ENCODE results near the gene SELENOV.

Gene SELENOV

DNA sequence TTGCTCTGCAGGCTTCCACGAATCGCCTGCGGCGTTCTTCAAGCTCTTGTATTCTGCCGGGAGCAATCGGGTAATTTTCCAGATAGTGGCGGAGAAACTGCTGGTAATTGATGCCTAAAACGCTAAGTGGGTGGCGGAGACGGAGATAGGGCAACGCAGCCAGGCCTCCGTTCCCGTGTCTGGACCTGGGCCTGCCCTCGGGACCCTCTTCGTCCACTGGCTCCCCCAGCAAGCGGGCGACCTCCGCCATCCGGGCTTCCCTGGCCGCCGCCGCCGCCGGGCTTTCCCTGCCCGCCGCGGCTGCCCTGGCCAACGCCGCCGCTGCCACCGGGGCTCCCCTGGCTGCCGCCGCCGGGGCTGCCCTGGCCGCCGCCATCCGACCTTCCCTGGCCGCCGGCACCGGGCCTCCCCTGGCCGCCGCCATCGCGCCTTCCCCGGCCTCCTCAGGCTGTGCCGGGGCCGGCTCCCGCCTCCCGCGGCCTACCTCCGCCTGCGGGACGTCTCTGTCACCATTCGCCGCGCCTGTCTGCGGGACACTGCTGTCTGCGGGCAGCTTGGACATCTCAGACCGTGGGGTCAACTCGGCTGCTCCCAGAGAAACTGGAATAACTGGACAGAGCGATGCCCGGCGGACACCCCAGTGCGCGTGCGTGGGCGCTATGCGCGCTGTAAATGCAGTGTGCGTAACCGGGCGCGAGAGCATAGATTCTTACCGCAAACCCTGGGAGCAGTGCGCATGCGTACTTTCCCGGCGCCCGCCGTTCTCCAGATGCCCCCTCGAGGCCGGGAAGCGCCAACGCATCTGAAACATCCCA, 24.8 kb downstream of the SELENOV start, which contains the start of gene EID2:
Gene EID2 (minus strand): TSS at position 644 of the 815 bp plus-strand sequence. CDS start 82 bp downstream, at position 562.
- Histone ChIP-seq H3K36me3 (ENCODE audit: control insufficient read depth in 1 of 2, insufficient read depth in 2 of 2, low read length in 2 of 2) (no peaks in the 10 kb centered on the region), H3K23ac (ENCODE audit: low read length) (no peak within 1 kb of the TSS), H3K9me3 (ENCODE audit: insufficient read depth, low read depth, low read length) (no peaks in the 10 kb centered on the region), H3K79me2 (ENCODE audit: control insufficient read depth, insufficient read depth, low read length, poor library complexity) (peaks cover 2% of the 10 kb centered on the region), H3K9ac (ENCODE audit: low read length) (peak within 1 kb of the TSS; percentile 85), H2BK12ac (ENCODE audit: low read length) (no peak within 1 kb of the TSS), H3K14ac (ENCODE audit: low read length) (peak within 1 kb of the TSS; percentile 70), H4K8ac (ENCODE audit: low read depth, low read length) (peak within 1 kb of the TSS; percentile 74), H4K91ac (ENCODE audit: low read depth, low read length) (peak within 1 kb of the TSS; percentile 65), H3K27me3 (ENCODE audit: insufficient read depth, low read length) (no peaks in the 10 kb centered on the region), H2AFZ (ENCODE audit: insufficient read depth, low read length, poor library complexity) (peak within 1 kb of the TSS; percentile 4), H3K4ac (ENCODE audit: low read depth, low read length) (peak within 1 kb of the TSS; percentile 0), H2BK120ac (ENCODE audit: insufficient read depth, low read length, poor library complexity) (peak within 1 kb of the TSS; percentile 74), H3K4me3 (ENCODE audit: low read depth, low read length) (peak within 1 kb of the TSS; percentile 95), H4K12ac (ENCODE audit: low read depth, low read length) (peak within 1 kb of the TSS; percentile 17), H3K18ac (ENCODE audit: low read length) (peak within 1 kb of the TSS; percentile 64), H3K79me1 (ENCODE audit: low read length) (peaks cover 5% of the 10 kb centered on the region), H2AK5ac (ENCODE audit: low read length) (peak within 1 kb of the TSS; percentile 24), H3K4me2 (ENCODE audit: low read length) (peak within 1 kb of the TSS; percentile 96), H3K27ac (ENCODE audit: low read depth, low read length) (peak within 1 kb of the TSS; percentile 92), H2BK5ac (ENCODE audit: low read depth, low read length, poor library complexity) (peak within 1 kb of the TSS; percentile 66), H3K4me1 (ENCODE audit: control insufficient read depth in 1 of 2, insufficient read depth in 2 of 2, low read length in 2 of 2) (no peaks in the 10 kb centered on the region)
- no CpG with 5 or more reads among the region's 84 CpGs for WGBS (ENCODE audit: extremely low coverage, insufficient coverage, insufficient read length)
- peak; percentile 99 to 100 for DNase-seq

DNA sequence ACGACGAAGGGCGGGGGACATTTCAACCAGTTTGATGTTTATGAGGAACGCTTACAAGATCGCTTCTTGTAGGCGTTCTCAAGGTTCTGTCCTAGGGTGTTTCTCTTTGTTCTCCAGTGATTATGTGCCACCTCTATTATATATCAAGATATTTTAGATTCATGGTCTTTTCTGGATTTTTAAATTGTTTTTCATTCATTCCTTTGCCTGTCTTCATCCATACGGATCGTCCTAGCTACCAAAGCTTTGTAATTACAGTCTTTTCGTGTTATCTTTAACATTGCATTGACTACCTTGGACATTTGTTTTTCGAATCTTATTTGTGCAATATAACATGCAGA, 25.4 kb downstream of the SELENOV start:
- H3K4me2 ChIP-seq (ENCODE audit: low read length): no peak overlapping the region
- H3K23ac ChIP-seq (ENCODE audit: low read length): no peak overlapping the region
- H3K79me2 ChIP-seq (ENCODE audit: control insufficient read depth, insufficient read depth, low read length, poor library complexity): peaks cover 2% of the 10 kb centered on the region
- no CpG with 5 or more reads among the region's 10 CpGs for WGBS (ENCODE audit: extremely low coverage, insufficient coverage, insufficient read length)
- H2BK5ac ChIP-seq (ENCODE audit: low read depth, low read length, poor library complexity): no peak overlapping the region
- no peak overlapping the region for H3K9ac ChIP-seq (ENCODE audit: low read length)
- no peak overlapping the region for H2BK12ac ChIP-seq (ENCODE audit: low read length)
- no peaks in the 10 kb centered on the region for H3K36me3 ChIP-seq (ENCODE audit: control insufficient read depth in 1 of 2, insufficient read depth in 2 of 2, low read length in 2 of 2)
- H3K27ac ChIP-seq (ENCODE audit: low read depth, low read length): no peak overlapping the region
- H4K91ac ChIP-seq (ENCODE audit: low read depth, low read length): no peak overlapping the region
- no peak overlapping the region for H3K18ac ChIP-seq (ENCODE audit: low read length)
- H2BK120ac ChIP-seq (ENCODE audit: insufficient read depth, low read length, poor library complexity): no peak overlapping the region
- no peak overlapping the region for H2AFZ ChIP-seq (ENCODE audit: insufficient read depth, low read length, poor library complexity)
- H3K14ac ChIP-seq (ENCODE audit: low read length): no peak overlapping the region
- no peak overlapping the region for H3K4ac ChIP-seq (ENCODE audit: low read depth, low read length)
- DNase-seq: no peak
- no peak overlapping the region for H4K8ac ChIP-seq (ENCODE audit: low read depth, low read length)
- no peak overlapping the region for H4K12ac ChIP-seq (ENCODE audit: low read depth, low read length)
- no peak overlapping the region for H3K4me3 ChIP-seq (ENCODE audit: low read depth, low read length)
- no peaks in the 10 kb centered on the region for H3K4me1 ChIP-seq (ENCODE audit: control insufficient read depth in 1 of 2, insufficient read depth in 2 of 2, low read length in 2 of 2)
- no peaks in the 10 kb centered on the region for H3K9me3 ChIP-seq (ENCODE audit: insufficient read depth, low read depth, low read length)
- no peaks in the 10 kb centered on the region for H3K27me3 ChIP-seq (ENCODE audit: insufficient read depth, low read length)
- peaks cover 5% of the 10 kb centered on the region for H3K79me1 ChIP-seq (ENCODE audit: low read length)
- no peak overlapping the region for H2AK5ac ChIP-seq (ENCODE audit: low read length)

DNA sequence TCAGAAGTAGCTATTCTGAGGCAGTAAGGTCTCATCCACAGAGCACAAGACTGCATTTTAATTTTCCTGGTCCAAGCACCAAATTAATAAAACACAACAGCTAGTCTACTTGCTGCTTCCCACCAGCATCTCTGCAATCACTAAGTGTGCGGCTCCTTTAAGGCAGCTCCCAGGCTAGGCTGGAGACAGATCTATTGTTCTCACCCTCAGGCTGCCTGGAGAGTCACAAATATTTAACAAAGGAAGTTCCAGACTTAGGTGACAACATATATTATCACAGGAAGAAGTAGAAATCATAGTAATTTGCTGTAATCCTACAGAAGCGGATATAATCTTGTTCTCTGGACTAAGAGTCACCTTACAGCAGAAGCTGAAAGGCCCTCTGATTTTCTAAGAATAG, 27.3 kb downstream of the SELENOV start:
- Histone ChIP-seq H2BK12ac (ENCODE audit: low read length) (no peak overlapping the region), H3K27ac (ENCODE audit: low read depth, low read length) (no peak overlapping the region), H3K79me2 (ENCODE audit: control insufficient read depth, insufficient read depth, low read length, poor library complexity) (peaks cover 2% of the 10 kb centered on the region), H2AFZ (ENCODE audit: insufficient read depth, low read length, poor library complexity) (no peak overlapping the region), H4K91ac (ENCODE audit: low read depth, low read length) (no peak overlapping the region), H3K79me1 (ENCODE audit: low read length) (peaks cover 5% of the 10 kb centered on the region), H3K18ac (ENCODE audit: low read length) (no peak overlapping the region), H3K23ac (ENCODE audit: low read length) (no peak overlapping the region), H3K4me2 (ENCODE audit: low read length) (no peak overlapping the region), H3K4ac (ENCODE audit: low read depth, low read length) (no peak overlapping the region), H3K9me3 (ENCODE audit: insufficient read depth, low read depth, low read length) (no peaks in the 10 kb centered on the region), H3K27me3 (ENCODE audit: insufficient read depth, low read length) (no peaks in the 10 kb centered on the region), H2BK5ac (ENCODE audit: low read depth, low read length, poor library complexity) (no peak overlapping the region), H2BK120ac (ENCODE audit: insufficient read depth, low read length, poor library complexity) (no peak overlapping the region), H4K8ac (ENCODE audit: low read depth, low read length) (no peak overlapping the region), H3K9ac (ENCODE audit: low read length) (no peak overlapping the region), H3K36me3 (ENCODE audit: control insufficient read depth in 1 of 2, insufficient read depth in 2 of 2, low read length in 2 of 2) (no peaks in the 10 kb centered on the region), H3K4me1 (ENCODE audit: control insufficient read depth in 1 of 2, insufficient read depth in 2 of 2, low read length in 2 of 2) (no peaks in the 10 kb centered on the region), H2AK5ac (ENCODE audit: low read length) (no peak overlapping the region), H3K14ac (ENCODE audit: low read length) (no peak overlapping the region), H4K12ac (ENCODE audit: low read depth, low read length) (no peak overlapping the region), H3K4me3 (ENCODE audit: low read depth, low read length) (no peak overlapping the region)
- peak in 1 of 2 donors; percentile 25 for DNase-seq
- WGBS (ENCODE audit: extremely low coverage, insufficient coverage, insufficient read length): no CpG with 5 or more reads among the region's 2 CpGs

DNA sequence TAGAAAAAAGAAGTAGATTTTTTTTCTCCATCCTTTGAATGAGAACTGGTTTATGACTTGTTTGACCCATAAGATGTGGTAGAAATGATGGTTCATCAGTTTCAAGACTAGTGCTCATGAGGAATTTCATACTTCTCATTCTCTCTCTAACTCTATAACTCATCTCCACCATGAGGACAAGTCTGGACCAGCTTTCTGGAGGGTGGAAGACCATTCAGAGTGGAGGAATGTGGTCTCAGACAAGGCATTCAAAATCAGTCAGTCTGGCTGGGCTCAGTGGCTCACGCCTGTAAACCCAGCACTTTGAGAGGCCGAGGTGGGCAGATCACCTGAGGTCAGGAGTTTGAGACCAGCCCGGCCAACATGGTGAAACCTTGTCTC, 28.5 kb downstream of the SELENOV start:
- Histone ChIP-seq H3K14ac (ENCODE audit: low read length) (no peak overlapping the region), H3K79me1 (ENCODE audit: low read length) (peaks cover 5% of the 10 kb centered on the region), H3K36me3 (ENCODE audit: control insufficient read depth in 1 of 2, insufficient read depth in 2 of 2, low read length in 2 of 2) (no peaks in the 10 kb centered on the region)

More for the DNA sequence above, 28.5 kb downstream of the SELENOV start:
- Histone ChIP-seq H3K4me2 (ENCODE audit: low read length) (no peak overlapping the region), H3K18ac (ENCODE audit: low read length) (no peak overlapping the region), H2AFZ (ENCODE audit: insufficient read depth, low read length, poor library complexity) (no peak overlapping the region), H4K91ac (ENCODE audit: low read depth, low read length) (no peak overlapping the region), H2AK5ac (ENCODE audit: low read length) (no peak overlapping the region), H3K9ac (ENCODE audit: low read length) (no peak overlapping the region), H3K9me3 (ENCODE audit: insufficient read depth, low read depth, low read length) (no peaks in the 10 kb centered on the region), H3K79me2 (ENCODE audit: control insufficient read depth, insufficient read depth, low read length, poor library complexity) (peaks cover 2% of the 10 kb centered on the region), H3K27ac (ENCODE audit: low read depth, low read length) (no peak overlapping the region), H2BK5ac (ENCODE audit: low read depth, low read length, poor library complexity) (no peak overlapping the region), H4K8ac (ENCODE audit: low read depth, low read length) (no peak overlapping the region), H3K4me3 (ENCODE audit: low read depth, low read length) (no peak overlapping the region), H2BK12ac (ENCODE audit: low read length) (no peak overlapping the region), H2BK120ac (ENCODE audit: insufficient read depth, low read length, poor library complexity) (no peak overlapping the region), H3K23ac (ENCODE audit: low read length) (no peak overlapping the region), H3K4me1 (ENCODE audit: control insufficient read depth in 1 of 2, insufficient read depth in 2 of 2, low read length in 2 of 2) (no peaks in the 10 kb centered on the region), H3K27me3 (ENCODE audit: insufficient read depth, low read length) (no peaks in the 10 kb centered on the region), H3K4ac (ENCODE audit: low read depth, low read length) (no peak overlapping the region), H4K12ac (ENCODE audit: low read depth, low read length) (no peak overlapping the region)
- DNase-seq: peak; percentile 65 to 82
- no CpG with 5 or more reads among the region's 3 CpGs for WGBS (ENCODE audit: extremely low coverage, insufficient coverage, insufficient read length)

All from trophoblast cell (in vitro differentiated cells and primary cell).